GM18870 (cell line): ENCODE measurements around the gene CFAP410.

ENCODE experiments used
- ATAC-seq: cut with Tn5 transposase; IDR thresholded peaks from one replicate; pipeline ENCODE4 v1.9.1; 2021; ENCODE audit warnings: moderate library complexity; ENCODE audit not compliant: unreplicated experiment

Gene CFAP410

DNA sequence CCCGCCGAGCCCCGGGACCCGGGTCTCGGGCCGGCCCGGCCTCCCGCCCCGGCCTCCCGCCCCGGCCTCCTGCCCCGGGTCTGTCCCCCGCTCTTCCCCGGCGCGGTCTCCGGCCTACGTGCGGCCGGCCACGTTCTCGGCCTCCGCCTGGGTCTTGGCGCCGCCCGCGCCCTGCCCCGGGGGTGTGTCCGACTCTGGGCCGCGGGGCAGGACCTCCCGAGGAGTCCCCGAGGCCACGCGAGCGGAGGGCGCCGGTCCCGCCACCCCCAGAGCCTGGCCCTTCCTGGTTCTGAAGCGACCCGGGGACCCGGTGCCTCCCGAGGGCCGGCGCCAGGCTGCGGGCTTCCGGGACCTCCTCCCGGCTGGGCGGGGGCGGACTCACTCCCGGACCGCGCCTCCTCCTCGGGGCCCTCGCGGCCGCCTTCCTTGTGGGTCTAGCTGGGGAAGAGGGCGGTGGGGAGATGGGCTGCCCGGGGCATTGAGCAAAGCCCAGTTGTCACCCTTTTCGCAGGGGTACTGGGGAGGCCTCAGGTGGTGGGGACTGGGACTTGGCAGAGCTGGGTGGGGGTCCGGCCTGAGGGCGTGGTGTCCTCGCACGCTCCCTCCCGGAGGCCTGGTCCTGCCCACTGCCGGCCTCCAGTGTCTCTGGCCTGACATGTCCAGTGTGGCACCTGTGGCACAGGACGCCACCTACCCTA is 38.8 kb downstream of the CFAP410 start:
- ATAC-seq, result no peak

DNA sequence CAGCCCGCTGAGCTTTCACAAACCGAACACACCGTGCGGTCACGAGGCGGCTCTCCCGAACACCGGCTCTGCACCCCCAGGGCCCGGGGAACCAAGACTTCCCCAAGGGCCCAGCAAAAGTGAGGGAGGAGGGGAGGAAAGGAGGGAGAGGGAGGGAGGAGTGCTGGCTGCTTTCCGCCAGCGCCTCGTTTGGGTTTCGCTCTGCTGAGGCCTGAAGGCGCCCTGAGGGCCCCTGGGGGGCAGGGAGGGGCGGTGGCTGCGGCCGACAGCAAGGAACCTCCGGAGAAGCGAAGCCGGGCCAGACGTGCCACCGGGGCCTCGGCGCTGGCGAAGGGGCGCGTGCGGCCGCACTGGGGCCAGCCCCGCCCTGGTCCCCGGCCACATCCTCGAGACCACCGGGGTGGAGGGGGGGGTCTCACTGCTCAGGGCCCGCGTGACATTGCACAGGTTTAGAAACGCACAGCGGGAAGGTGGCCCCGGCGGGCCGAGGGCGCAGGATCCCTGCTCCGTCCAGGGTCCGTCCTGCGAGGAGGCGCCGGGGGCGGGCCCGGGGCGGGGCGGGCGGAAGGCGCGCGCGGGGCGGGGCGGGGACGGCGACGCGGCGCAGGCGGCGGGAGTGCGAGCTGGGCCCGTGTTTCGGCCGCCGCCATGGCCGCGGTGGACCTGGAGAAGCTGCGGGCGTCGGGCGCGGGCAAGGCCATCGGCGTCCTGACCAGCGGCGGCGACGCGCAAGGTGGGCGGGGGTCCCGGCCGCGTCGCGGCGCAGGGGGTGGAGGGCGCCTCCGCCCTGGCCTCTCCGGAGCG is 39.5 kb downstream of the CFAP410 start, which contains the start of gene PFKL:
PFKL (plus strand) TSS at position 596 of the 804 bp plus-strand sequence; CDS start at position 649, 53 bp downstream.
- no peak for ATAC-seq

- no peak for ATAC-seq
These were observed 40.1 kb downstream of the CFAP410 start for GRCh38 chr21:44299085-44299457.

GRCh38 chr21:44298301-44298700 is 40.9 kb downstream of the CFAP410 start:
- ATAC-seq, result no peak

GRCh38 chr21:44297525-44298290 is 41.5 kb downstream of the CFAP410 start:
- ATAC-seq, result no peak

DNA sequence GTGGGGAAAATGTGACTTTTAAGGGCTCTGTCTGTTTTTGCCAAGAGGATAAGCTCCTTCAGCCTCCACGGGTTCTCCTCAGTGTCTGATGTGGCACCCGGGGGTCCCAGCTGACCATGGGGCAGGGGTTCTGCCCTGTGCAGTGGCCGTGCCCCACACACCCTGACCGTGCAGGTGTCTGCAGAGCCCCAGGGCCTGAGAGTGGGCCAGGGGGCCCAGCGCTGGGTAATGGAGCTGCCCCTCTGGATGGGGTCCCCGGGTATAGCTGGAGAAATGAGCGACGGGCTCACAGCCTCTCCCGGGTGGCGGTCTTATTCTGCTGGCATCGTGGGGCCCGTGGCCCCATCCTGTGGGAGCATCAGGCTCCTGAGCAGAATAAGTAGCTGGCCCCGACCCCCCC is 42.3 kb downstream of the CFAP410 start:
- no peak for ATAC-seq

DNA sequence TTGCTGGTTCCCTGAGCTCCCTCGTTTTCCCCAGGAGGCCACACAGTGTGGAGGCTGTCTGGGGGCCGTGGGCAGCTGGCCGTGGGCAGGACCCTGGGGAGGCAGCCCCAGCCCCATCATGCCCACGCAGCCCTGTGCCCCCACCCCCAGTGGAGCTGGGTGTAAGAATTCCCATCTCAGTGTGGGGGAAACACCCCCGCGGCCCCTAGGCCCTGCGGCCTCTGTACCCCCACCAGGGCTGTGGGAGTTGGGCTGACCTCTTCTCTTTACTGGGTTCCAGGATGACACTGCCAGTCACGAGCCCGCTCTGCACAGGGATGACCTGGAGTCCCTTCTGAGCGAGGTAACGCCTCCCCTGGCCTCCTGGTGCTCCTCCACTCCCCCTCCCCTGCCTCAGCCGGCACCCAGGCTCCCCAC is 43.1 kb downstream of the CFAP410 start:
- no peak for ATAC-seq

DNA sequence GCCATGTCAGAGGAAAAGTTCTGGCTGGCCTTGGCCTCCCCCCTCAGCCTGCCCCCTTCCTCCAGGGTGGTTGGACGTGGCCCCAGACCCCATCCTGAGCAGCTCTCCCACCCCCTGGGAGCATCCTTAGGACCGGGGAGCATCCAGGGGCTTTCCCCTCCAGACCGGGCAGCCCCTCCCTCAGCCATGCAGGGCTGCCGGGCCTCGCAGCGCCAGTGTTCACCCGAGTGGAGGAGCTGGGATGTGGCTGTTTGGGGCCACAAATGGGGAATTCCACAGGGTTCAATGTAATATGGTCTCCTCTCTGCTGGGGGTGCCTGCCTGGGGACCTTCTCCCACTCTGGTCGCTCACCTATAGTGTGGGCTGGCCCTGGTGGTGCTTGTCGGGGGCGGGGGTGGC is 43.5 kb downstream of the CFAP410 start:
- ATAC-seq, result no peak

DNA sequence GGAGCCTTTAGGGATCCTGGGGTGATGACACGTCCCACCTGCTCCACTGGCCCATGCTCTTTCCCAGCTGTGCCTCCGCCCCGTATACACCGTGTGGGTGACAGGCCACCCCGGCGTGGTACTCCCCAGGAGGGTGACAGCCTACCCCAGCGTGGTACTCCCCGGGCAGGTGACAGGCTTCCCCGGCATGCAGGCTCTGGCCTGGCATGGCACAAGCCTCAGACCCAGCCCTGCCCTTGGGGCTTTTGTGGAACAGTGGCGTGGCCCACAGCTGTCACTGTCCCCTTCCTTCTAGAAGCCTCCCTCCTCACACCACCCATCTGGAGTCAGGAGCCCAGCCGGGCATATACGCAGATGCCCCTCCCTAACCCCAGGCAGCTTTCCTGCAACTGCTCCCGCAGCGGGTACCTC is 44.0 kb downstream of the CFAP410 start:
- no peak for ATAC-seq

- ATAC-seq, result no peak
These were observed 44.6 kb downstream of the CFAP410 start for GRCh38 chr21:44294391-44295162.

DNA sequence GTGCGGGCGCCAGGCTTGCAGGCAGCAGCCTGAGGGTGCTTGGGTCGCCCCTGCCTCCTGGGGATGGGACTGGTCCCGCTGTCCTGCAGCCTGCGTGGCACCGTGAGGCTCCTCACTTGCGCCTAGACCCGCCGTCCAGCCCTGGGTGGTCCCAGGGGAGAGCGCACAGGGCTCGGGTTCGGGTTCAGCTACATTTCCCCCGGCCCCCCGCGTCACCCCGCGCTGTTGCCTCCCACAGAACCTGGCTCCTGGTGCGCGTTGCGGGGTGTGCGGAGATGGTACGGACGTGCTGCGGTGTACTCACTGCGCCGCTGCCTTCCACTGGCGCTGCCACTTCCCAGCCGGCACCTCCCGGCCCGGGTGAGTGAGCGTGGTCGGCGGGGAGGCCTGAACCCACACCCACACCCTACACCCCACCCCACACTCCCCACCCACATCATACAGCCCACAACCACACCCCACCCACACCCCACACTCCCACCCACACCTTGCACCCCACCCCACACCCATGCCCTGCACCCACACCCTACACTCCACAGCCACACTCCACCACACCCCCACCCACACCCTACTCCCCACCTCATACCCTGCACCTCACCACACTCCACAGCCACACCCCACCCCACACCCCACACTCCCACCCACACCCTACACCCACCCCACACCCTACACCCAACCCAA is 45.5 kb downstream of the CFAP410 start:
- no peak for ATAC-seq

GRCh38 chr21:44292812-44293195 is 46.4 kb downstream of the CFAP410 start:
- ATAC-seq, result no peak

DNA sequence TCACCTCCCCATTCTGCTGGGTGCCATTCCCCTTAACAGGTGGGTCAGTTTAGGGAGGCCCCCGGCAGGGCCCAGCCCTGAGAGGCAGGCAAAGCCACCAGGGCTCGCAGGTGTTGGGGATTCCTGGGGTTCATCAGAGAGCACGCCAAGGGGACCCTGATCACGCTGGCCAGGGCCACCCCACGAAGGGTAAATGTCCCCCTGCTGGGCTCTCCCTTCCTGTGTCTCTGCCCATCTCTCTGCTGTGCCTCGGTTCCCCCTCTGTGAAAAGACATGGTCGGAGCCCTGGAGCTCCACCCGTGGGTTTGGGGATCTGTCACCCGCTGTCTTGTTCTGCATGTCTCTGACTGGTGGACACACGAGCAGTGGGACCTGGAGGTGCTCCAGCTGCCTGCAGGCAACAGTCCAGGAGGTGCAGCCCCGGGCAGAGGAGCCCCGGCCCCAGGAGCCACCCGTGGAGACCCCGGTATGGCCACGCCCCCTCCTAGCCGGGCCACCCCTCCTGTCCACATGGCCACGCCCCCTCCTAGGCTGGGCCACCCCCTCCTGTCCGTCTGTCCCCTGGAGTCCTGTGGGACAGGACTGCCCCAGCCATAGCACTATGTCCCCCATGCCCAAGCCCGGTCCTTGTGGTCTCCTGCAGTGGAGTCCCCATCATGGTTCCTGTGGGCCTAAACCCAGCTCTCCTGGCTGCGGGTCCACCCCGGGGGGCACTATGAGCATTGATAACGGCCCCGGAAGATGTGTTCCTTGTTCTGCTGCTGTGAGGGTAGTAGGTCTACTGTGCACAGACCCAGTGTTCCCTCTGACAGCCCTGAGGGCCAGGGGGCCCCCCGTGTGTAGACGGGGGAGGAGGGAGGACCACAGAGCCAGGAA is 47.0 kb downstream of the CFAP410 start:
- no peak for ATAC-seq

GRCh38 chr21:44291078-44291935 is 47.9 kb downstream of the CFAP410 start:
- no peak for ATAC-seq

GRCh38 chr21:44290327-44291077 is 48.7 kb downstream of the CFAP410 start:
- ATAC-seq, result no peak

- ATAC-seq, result no peak
These were observed 49.7 kb downstream of the CFAP410 start for GRCh38 chr21:44289381-44290010.
